GM18499 (cell line): ENCODE results near the gene RSF1.
"Not testable (repeated sequence)": the region's sequence is repeated elsewhere in the genome, so short reads cannot be mapped to it uniquely, and the experiment has no call there.

Experiments used
- ATAC-seq: cut with Tn5 transposase; IDR thresholded peaks from one replicate; pipeline ENCODE4 v1.9.1; 2021; ENCODE audit warnings: moderate number of reproducible peaks; ENCODE audit not compliant: insufficient read depth, unreplicated experiment

RSF1 gene, protein sequence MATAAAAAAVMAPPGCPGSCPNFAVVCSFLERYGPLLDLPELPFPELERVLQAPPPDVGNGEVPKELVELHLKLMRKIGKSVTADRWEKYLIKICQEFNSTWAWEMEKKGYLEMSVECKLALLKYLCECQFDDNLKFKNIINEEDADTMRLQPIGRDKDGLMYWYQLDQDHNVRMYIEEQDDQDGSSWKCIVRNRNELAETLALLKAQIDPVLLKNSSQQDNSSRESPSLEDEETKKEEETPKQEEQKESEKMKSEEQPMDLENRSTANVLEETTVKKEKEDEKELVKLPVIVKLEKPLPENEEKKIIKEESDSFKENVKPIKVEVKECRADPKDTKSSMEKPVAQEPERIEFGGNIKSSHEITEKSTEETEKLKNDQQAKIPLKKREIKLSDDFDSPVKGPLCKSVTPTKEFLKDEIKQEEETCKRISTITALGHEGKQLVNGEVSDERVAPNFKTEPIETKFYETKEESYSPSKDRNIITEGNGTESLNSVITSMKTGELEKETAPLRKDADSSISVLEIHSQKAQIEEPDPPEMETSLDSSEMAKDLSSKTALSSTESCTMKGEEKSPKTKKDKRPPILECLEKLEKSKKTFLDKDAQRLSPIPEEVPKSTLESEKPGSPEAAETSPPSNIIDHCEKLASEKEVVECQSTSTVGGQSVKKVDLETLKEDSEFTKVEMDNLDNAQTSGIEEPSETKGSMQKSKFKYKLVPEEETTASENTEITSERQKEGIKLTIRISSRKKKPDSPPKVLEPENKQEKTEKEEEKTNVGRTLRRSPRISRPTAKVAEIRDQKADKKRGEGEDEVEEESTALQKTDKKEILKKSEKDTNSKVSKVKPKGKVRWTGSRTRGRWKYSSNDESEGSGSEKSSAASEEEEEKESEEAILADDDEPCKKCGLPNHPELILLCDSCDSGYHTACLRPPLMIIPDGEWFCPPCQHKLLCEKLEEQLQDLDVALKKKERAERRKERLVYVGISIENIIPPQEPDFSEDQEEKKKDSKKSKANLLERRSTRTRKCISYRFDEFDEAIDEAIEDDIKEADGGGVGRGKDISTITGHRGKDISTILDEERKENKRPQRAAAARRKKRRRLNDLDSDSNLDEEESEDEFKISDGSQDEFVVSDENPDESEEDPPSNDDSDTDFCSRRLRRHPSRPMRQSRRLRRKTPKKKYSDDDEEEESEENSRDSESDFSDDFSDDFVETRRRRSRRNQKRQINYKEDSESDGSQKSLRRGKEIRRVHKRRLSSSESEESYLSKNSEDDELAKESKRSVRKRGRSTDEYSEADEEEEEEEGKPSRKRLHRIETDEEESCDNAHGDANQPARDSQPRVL (N-terminal part only)

DNA sequence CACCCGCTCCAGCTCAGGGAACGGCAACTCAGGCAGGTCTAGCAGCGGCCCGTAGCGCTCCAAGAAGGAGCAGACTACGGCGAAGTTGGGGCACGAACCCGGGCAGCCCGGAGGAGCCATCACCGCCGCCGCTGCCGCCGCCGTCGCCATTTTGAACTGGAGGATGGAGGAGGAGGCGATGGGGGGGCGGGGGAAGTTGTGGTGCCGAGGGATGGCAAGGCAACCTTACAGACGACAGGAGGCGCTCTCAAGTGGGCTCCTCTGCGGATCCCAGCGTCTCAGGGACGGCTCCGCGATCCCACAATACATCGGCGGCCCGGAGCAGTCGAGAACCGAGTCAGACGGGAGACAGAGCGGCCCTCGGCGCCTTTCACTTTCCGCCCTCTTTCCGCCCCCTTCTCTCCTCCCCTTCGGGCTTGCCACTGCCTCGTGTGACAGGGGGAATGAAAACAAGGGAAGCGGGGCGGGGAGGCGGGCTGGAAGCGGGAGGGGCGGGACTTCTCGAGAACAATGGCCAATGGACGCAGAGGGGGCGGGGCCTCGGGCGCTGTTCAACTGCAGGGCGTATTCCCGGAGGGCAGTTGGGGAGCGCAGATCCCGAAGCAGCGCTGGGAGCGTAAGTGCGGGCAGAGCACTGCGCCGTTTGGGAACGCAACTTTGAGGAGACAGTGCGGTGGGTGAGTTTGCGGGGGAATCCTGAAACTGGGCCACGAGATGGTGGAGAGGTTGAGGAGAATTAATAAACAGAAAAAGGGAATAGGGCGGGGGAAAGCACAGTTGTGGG, at the start of gene RSF1, which contains the start of gene AAMDC:
Gene RSF1 (minus strand): TSS at position 158 of the 784 bp plus-strand sequence. CDS start 8 bp downstream, at position 150.
Gene AAMDC (plus strand): TSS at position 580 of the 784 bp plus-strand sequence. CDS start 21,353 bp downstream, outside the sequence.
- peak; percentile 64 for ATAC-seq

DNA sequence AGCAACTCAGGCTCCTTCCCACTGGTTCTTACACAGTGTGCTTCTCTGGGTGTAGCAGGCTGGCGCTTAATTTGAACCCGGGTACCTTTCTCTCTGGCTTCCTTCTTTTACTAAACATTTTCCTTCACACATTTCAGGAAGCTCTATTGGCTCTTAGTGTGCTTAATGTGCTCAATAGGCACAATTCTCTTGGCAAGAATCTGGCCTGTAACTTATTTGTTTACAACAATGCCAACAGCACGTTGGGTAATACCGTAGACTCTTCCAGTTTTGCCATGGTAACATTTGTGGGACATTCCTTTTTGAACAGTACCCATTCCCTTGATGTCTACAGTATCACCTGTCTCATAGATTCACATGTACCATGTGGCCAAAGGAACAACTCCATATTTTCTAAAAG, 48.2 kb upstream of the RSF1 start:
- ATAC-seq: no peak

DNA sequence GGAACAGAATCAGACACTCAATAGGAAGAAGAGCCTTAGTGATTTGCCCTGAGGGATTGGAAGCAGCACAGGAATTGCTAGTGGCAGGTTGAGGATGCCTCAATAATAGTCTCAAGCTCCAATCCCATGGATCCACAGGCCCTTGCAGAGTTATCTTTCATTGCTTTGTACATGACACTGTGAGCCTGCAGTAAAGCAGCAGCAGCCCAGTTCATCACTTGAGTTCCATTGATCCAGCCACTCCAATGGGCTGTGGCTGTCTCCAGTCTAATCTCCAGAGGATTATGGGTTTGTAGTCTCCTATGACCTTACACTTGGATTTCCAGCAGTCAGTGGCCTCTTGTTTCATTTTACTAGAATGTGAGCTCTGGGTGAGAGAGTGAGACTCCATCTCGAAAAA, 45.8 kb upstream of the RSF1 start:
- ATAC-seq: no peak

DNA sequence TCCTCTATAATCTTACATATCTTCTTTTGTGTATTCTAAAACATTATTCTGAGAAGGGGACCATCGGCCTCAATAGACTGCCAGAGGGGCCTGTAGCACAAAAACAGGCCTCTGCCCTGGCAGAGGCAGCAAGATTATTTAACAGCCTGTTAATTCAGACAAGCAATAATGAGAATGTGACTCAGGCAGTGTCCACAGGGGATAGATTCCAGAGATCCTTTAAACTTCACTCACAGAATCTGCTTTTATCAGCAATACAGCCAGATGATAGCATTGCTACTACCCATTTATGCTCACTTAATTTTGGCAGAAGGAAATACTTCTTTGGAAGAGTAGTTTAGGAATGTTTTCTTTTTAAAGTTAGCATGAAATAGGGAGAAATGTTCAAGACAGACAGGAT, 45.3 kb upstream of the RSF1 start:
- no peak for ATAC-seq

DNA sequence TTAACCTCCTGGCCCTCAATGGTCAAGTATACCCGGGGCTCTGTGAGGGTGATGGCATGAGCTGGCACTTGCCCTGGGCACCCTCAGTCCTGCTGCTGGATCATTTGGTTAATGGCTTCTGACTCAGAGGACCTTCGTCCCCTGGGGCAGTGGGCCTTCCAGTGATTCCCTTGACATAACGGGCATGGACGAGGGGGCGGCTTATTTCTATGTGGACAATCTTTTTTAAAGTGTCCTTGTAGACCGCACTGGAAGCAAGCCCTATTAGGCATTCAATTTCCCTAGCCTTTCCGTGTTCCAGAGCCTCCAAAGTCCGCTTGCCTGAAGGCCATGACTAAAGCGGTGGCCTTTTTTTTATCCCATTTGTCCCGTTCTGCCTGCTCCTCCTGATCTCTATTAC, 40.9 kb upstream of the RSF1 start:
- not testable (repeated sequence) for ATAC-seq

DNA sequence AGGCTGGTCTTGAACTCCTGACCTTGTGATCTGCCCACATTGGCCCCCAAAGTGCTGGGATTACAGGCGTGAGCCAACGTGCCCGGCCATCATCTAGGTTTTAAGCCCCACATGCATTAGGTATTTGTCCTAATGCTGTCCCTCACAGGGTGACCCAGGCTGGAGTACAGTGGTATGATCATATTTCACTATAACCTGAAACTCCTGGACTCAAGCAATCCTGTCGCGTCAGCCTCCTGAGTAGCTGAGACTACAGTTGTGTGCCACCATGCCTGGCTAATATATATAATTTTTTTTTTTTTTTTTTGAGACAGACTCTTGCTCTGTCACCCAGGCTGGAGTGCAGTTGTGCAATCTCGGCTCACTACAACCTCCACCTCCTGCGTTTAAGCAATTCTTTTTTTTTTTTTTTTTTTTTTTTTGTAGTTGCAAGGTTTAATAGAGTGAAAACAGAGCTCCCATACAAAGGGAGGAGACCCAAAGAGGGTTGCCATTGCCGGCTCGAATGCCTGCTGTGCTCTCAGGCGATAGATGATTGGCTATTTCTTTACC, 37.5 kb upstream of the RSF1 start:
- ATAC-seq: not testable (repeated sequence)

DNA sequence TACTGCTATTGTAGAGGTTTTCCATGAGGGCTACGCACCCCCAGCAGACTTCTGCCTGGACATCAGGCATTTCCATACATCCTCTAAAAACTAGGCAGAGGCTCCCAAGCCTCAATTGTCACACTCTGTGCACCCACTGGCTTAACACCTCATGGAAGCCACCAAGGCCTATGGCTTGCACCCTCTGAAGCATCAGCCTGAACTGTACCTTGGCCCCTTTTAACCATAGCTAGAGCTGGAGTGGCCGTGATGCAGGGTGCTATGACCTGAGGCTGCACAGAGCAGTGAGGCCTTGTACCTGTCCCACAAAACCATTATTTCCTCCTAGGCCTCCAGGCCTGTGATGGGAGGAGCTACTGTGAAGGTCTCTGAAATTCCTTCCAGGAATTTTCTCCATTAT, 34.3 kb upstream of the RSF1 start:
- no peak for ATAC-seq

DNA sequence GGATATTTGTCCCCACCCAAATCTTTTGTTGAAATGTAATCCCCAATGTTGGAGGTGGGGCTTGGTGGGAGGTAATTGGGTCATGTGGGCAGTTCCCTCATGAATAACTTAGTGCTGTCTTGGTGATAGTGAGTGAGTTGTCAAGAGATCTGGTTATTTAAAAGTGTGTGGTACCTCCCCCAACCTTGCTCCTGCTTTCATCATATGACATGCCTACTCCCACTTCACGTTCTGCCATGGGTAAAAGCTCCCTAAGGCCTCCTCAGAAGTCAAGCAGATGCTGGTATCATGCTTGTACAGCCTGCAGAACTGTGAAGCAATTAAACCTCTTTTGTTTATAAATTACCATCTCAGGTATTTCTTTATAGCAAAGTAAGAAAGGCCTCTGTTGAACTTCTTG, 31.0 kb upstream of the RSF1 start:
- ATAC-seq: no peak

DNA sequence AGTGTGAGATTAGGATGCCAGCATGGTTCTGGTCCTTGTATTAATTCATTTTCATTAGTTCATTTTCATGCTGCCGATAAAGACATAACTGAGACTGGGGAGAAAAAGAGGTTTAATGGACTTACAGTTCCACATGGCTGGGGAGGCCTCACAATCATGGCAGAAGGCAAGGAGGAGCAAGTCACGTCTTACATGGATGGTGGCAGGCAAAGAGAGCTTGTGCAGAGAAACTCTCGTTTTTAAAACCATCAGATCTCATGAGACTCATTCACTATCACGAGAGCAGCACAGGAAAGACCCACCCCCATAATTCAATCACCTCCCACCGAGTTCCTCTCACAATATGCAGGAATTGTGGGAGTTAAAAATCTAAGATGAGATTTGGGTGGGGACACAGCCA, 23.2 kb upstream of the RSF1 start:
- not testable (repeated sequence) for ATAC-seq

DNA sequence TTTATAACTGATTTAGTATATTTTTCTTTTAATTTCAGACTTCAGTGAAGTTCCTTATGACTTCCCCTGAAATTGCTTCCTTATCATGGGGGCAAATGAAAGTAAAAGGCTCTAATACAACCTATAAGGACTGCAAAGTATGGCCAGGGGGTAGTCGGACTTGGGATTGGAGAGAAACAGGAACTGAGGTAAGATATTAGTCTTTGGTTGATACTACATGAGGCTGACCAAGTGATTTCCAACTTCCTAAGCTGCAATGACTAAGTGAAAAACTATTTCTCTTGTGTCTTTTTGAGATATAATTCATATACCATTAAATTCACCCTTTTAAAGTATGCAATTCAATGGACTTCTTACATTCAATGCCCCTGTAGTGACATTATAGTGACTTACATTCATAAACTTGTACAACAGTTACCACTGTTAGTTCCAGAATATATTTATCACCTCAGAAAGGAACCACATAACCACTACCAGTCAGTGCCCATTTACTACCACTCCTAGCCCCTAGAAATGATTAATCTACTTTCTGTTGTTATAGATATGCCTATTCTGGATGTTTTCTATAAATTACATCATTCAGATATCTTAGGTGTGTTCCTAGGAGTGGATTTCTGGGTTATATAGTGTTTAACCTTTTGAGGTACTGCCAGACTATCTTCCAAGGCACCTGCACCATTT, 22.1 kb upstream of the RSF1 start:
- ATAC-seq: no peak

DNA sequence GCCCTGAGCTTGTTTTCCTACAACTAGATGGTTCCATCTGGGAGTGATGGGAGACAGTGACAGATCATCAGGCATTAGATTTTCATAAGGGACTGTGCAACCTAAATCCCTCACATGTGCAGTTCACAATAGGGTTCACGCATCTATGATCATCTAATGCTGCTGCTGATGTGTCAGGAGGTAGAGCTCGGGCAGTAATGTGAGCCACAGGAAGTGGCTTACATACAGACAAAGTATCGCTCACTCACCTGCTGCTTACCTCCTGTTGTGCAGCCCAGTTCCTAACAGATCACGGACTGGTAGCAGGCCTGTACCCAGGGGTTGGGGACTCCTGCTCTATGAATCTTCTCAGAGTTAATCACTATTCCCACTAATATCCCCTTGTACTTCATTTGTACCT, 12.8 kb upstream of the RSF1 start:
- no peak for ATAC-seq

DNA sequence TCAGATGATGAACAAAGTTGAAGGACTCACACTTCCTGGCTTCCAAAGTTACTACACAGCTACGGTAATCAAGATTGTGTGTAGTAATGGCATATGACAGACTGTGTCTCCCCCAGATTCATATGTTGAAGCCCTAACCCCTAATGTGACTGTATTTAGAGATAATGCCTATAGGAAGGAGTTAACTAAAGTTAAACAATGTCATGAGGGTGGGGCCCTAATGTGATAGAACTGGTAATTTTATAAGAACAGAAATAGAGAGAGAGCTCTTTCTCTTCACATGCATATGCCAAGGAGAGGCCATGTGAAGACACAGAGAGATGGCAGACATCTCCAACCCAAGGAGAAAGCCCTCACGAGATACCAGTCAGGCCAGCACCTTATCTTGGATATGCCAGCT, 8.4 kb upstream of the RSF1 start:
- ATAC-seq: no peak

DNA sequence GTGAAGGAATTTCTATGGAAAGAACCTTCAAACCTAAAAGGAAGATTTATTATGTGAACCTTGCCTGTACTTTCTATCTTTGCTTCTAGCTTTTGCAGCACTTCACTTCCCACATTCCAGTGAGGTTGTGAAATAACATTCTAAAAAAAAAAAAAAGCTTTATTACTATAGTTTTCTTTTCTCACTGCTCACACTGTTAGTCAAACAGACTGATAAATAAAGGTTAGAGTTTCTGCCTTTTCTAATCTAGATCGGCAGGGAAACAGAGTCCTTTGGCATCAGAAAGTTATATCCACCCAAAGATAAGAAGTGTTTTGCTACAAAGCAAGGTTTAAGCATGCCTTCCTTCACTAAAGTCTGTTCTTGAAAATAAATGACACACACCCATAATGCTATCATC, 3.3 kb upstream of the RSF1 start:
- no peak for ATAC-seq

DNA sequence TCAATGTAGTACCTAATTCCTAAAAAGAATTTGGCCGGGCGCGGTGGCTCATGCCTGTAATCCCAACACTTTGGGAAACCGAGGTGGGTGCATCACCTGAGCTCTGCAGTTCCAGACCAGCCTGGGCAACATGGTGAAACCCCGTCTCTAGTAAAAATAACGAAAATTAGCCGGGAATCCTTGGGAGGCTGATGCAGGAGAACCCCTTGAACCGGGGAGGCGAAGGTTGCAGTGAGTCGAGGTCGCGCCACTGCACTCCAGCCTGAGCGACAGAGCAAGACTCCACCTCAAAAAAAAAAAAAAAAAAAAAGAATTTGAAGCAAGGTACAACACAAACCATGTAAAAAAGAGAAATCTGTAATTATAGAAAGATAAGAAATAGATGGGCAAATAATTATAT, 1.6 kb upstream of the RSF1 start:
- ATAC-seq: not testable (repeated sequence)

DNA sequence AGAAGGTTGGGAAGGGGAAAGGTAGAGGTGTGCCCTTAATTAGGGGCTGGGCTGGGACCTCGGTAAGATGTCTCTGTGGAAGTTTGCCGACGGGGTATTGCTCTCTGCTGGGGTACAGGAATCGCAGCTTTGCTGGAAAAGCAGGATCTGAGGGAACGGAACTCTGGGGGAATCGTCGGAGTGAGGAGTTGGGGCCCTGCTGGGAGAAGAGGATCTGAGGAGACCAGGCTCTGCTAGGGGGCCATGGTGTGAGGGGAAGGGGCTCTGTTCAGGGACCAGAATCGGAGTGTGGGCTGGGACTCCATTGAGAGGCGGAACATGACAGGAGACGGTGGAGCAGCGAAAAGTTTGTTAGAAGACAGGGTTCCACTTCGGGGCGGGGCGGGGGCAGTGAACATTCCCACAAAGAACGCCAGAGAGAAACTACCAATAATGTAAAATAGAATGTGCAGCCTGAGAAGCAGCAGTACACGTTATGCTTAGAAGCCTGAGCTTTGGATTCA, 878 bp upstream of the RSF1 start:
- no peak for ATAC-seq

DNA sequence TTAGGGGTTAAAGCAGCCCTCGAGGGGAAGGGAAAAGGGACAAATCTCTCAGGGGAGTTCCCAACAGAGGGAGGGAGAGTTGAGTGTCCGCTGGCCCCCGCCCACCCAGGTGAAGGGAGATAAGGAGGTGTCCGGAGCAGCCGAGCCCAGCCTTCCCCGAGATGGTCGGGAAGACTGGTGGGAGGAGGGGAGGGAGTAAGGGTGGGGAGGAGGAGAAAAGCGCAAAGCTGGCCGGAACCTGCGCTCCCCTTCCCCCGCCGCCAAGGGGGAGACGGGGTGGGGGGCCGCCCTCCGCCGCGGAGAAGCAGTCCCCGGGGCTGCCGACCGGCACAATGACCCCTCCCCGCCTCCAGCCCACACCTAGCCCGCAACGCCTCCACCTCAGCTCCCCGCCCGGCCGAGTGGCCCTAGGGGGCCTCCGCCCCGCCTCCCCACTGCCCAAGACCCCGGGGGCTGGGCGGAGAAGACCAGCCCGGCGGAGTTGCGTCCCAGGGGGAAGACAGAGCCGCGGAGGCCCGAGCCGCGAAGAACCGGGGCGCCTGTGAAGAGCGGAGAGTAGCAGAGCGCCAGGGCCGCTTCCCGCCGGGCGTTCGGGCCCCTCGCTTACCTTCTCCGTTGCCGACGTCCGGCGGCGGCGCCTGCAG, 479 bp downstream of the RSF1 start:
- ATAC-seq: no peak

DNA sequence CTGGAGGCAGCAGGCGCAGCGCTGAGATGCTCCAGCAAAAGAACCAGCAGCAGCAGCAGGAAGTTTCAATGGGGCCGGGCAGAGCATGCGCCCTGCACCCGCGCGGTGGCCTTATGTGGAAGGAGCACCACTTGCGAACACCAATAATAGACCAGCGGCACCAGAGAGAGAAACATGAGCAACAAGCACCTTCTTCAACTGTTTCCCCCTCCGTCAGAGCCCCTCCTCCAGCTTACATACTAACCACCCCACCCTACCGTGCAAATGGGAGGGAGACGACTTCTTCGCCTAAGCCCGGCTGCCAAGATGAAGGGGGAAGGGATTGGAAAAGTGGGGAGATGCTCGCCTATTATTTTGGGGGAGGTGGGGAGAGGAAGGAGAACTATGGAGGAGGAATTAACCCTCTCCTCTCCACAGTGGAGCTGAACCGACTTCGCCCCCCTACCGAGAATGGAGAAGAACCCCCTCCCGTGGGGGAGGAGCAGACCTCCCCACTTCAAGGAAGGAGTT, 1.1 kb downstream of the RSF1 start:
- peak; percentile 45 for ATAC-seq

DNA sequence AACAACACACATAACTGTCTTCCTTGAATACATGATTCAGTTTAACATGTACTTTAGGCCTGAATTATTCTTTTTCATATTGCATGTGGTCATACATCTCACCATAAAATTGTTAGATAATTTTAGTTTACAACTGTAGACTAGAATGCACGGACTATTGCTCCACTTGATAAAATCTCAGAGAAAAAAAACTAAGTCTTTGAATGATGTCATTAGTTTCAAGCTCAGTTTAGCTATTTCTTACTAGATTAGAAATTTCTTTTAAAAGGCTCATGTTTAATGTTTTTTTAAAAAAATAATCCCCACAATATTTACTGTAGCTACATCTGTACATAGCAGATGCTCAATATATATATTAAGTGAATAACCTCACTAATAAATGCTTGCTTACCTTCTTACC, 5.1 kb downstream of the RSF1 start:
- no peak for ATAC-seq
